ENCODE data around the gene ZBED1.

DNA sequence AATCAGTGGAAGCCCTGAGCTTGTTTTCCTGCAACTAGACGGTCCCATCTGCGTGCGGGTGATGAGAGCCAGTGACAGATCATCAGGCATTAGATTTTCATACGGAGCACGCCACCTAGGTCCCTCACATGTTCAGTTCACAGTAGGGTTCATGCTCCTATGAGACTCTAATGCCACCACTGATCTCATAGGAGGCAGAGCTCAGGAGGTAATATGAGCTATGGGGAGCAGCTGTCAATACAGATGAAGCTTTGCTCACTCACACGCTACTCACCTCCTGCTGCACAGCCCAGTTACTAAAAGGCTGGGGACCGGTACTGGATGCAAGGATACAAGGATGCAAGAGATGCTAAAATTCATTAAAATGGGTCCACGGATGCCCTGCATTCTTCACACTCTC, 61.2 kb downstream of the ZBED1 start:
- TF ChIP-seq POLR2A (IDR thresholded peaks at IDR 0.05) = no peak
- TF ChIP-seq, protein P1, sequence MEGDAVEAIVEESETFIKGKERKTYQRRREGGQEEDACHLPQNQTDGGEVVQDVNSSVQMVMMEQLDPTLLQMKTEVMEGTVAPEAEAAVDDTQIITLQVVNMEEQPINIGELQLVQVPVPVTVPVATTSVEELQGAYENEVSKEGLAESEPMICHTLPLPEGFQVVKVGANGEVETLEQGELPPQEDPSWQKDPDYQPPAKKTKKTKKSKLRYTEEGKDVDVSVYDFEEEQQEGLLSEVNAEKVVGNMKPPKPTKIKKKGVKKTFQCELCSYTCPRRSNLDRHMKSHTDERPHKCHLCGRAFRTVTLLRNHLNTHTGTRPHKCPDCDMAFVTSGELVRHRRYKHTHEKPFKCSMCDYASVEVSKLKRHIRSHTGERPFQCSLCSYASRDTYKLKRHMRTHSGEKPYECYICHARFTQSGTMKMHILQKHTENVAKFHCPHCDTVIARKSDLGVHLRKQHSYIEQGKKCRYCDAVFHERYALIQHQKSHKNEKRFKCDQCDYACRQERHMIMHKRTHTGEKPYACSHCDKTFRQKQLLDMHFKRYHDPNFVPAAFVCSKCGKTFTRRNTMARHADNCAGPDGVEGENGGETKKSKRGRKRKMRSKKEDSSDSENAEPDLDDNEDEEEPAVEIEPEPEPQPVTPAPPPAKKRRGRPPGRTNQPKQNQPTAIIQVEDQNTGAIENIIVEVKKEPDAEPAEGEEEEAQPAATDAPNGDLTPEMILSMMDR (IDR thresholded peaks at IDR 0.05) = no peak
